ENCODE data around the gene GRIK5.

GRCh38 chr19:41998246-41999020 lies 71.6 kb downstream of the GRIK5 start:
- TF ChIP-seq EZH2 (IDR thresholded peaks at IDR 0.05; ENCODE audit: borderline replicate concordance, low read length): no peak
- peak; percentile 75 for TF ChIP-seq CTCF (IDR thresholded peaks at IDR 0.05; ENCODE audit: low read length)

Measured in OCI-LY1 (cell line).